Spleen (tissue), 7 donors: ENCODE measurements around the gene DCN.

ENCODE experiments used
- CTCF ChIP-seq, 11 experiments: fragments of 200-600 bp in 7 of 11; fragments of 450-650 bp in 4 of 11; sonication (generic) in 4 of 11; IDR thresholded peaks in 8 of 11; conservative IDR thresholded peaks in 3 of 11; 1 replicate in 7 of 11; 2 replicates in 4 of 11; pipeline versions ENCODE4 v1.4.0 to v1.8.0; 2016 to 2021; ENCODE audit warnings: antibody characterized with exemption in 11 of 11, inconsistent platforms in 4 of 11, mild to moderate bottlenecking in 1 of 11
- POLR2A ChIP-seq, 3 donors: fragments of 450-650 bp; IDR thresholded peaks; one replicate each; pipeline ENCODE4 v1.5.1; 2017; ENCODE audit warnings: antibody characterized with exemption in 3 of 3, mild to moderate bottlenecking in 1 of 3
- donor health status: DM: no; HTN: no; CAD: no; lungs with moderate emphysema.
- donor health status: DM: no; HTN: no; CAD: no.
- donor health status: DM: no; HTN: no; CAD: no.

GRCh38 chr12:91191513-91192111 is 9.0 kb upstream of the DCN start:
- TF ChIP-seq CTCF (IDR thresholded peaks at IDR 0.05 in 8 of 11, conservative IDR thresholded peaks at IDR 0.05 in 3 of 11) (no peak), POLR2A (IDR thresholded peaks at IDR 0.05) (no peak)
